ENCODE measurements around the gene CORO2A. TPM values are rescaled to one million over a fixed set of nuclear protein-coding genes. Genes with fewer than 3 reads are reported as not detected.

Gene CORO2A
- total RNA-seq, 1 experiment from 2014 or later: 0.11 TPM

- peak; percentile 17 for DNase-seq (ENCODE audit: low read depth)
Measured at GRCh38 chr9:98172604-98173003, 19.8 kb downstream of the CORO2A start.

GRCh38 chr9:98171176-98171925 lies 21.1 kb downstream of the CORO2A start:
- DNase-seq (ENCODE audit: low read depth): no peak

GRCh38 chr9:98168941-98169488 lies 23.4 kb downstream of the CORO2A start:
- DNase-seq (ENCODE audit: low read depth): no peak

GRCh38 chr9:98168153-98168780 lies 24.2 kb downstream of the CORO2A start:
- no peak for DNase-seq (ENCODE audit: low read depth)

- DNase-seq (ENCODE audit: low read depth): no peak
Measured at GRCh38 chr9:98164912-98165311, 27.5 kb downstream of the CORO2A start.

GRCh38 chr9:98162613-98163012 lies 29.8 kb downstream of the CORO2A start:
- DNase-seq (ENCODE audit: low read depth): no peak

- DNase-seq (ENCODE audit: low read depth): no peak
Measured at GRCh38 chr9:98161851-98162250, 30.6 kb downstream of the CORO2A start.

- no peak for DNase-seq (ENCODE audit: low read depth)
Measured at GRCh38 chr9:98159790-98160189, 32.6 kb downstream of the CORO2A start.

- no peak for DNase-seq (ENCODE audit: low read depth)
Measured at GRCh38 chr9:98159301-98159700, 33.1 kb downstream of the CORO2A start.

GRCh38 chr9:98158071-98158831 lies 34.2 kb downstream of the CORO2A start:
- DNase-seq (ENCODE audit: low read depth): no peak

GRCh38 chr9:98157372-98157771 lies 35.1 kb downstream of the CORO2A start:
- DNase-seq (ENCODE audit: low read depth): no peak

GRCh38 chr9:98154678-98155077 lies 37.8 kb downstream of the CORO2A start:
- no peak for DNase-seq (ENCODE audit: low read depth)

- DNase-seq (ENCODE audit: low read depth): no peak
Measured at GRCh38 chr9:98152526-98152925, 39.9 kb downstream of the CORO2A start.

GRCh38 chr9:98150721-98151120 lies 41.7 kb downstream of the CORO2A start:
- no peak for DNase-seq (ENCODE audit: low read depth)

- DNase-seq (ENCODE audit: low read depth): no peak
Measured at GRCh38 chr9:98150164-98150563, 42.3 kb downstream of the CORO2A start.

- no peak for DNase-seq (ENCODE audit: low read depth)
Measured at GRCh38 chr9:98149422-98149821, 43.0 kb downstream of the CORO2A start.

GRCh38 chr9:98148486-98148885 lies 44.0 kb downstream of the CORO2A start:
- no peak for DNase-seq (ENCODE audit: low read depth)

- DNase-seq (ENCODE audit: low read depth): no peak
Measured at GRCh38 chr9:98147582-98147981, 44.9 kb downstream of the CORO2A start.

- DNase-seq (ENCODE audit: low read depth): peak; percentile 11
Measured at GRCh38 chr9:98146101-98146991, 46.1 kb downstream of the CORO2A start.

- DNase-seq (ENCODE audit: low read depth): no peak
Measured at GRCh38 chr9:98144631-98145030, 47.8 kb downstream of the CORO2A start.

- DNase-seq (ENCODE audit: low read depth): no peak
Measured at GRCh38 chr9:98144076-98144475, 48.4 kb downstream of the CORO2A start.

All from LHCN-M2 (cell line).